DMS53 (cell line): ENCODE results near the gene MSH3.
"Not testable (repeated sequence)": the region's sequence is repeated elsewhere in the genome, so short reads cannot be mapped to it uniquely, and the experiment has no call there.

ENCODE experiments used
- DNase-seq: peaks from one replicate; lab custom pipeline; 2025; lab: John Stamatoyannopoulos, UW

Gene MSH3

GRCh38 chr5:80797428-80798024, 143.1 kb downstream of the MSH3 start:
- DNase-seq: no peak

GRCh38 chr5:80798166-80798565, 143.7 kb downstream of the MSH3 start:
- no peak for DNase-seq

GRCh38 chr5:80798633-80799032, 144.2 kb downstream of the MSH3 start:
- DNase-seq: no peak

- DNase-seq: no peak
These were observed 144.6 kb downstream of the MSH3 start for GRCh38 chr5:80799041-80799440.

GRCh38 chr5:80799573-80799972, 145.1 kb downstream of the MSH3 start:
- no peak for DNase-seq

- no peak for DNase-seq
These were observed 149.9 kb downstream of the MSH3 start for GRCh38 chr5:80804332-80804731.

- DNase-seq: no peak
These were observed 150.6 kb downstream of the MSH3 start for GRCh38 chr5:80805038-80805437.

GRCh38 chr5:80806929-80807328, 152.5 kb downstream of the MSH3 start:
- DNase-seq: no peak

GRCh38 chr5:80809451-80809850, 155.0 kb downstream of the MSH3 start:
- DNase-seq: no peak

- no peak for DNase-seq
These were observed 156.0 kb downstream of the MSH3 start for GRCh38 chr5:80810425-80810824.

GRCh38 chr5:80816590-80816989, 162.1 kb downstream of the MSH3 start:
- no peak for DNase-seq

- no peak for DNase-seq
These were observed 166.2 kb downstream of the MSH3 start for GRCh38 chr5:80820685-80821084.

GRCh38 chr5:80822640-80823039, 168.2 kb downstream of the MSH3 start:
- no peak for DNase-seq

GRCh38 chr5:80824159-80824558, 169.7 kb downstream of the MSH3 start:
- DNase-seq: not testable (repeated sequence)

- DNase-seq: no peak
These were observed 171.5 kb downstream of the MSH3 start for GRCh38 chr5:80825786-80826460.

GRCh38 chr5:80834710-80835109, 180.3 kb downstream of the MSH3 start:
- no peak for DNase-seq

GRCh38 chr5:80835128-80835527, 180.7 kb downstream of the MSH3 start:
- no peak for DNase-seq

GRCh38 chr5:80837679-80838078, 183.2 kb downstream of the MSH3 start:
- DNase-seq: no peak

- not testable (repeated sequence) for DNase-seq
These were observed 186.8 kb downstream of the MSH3 start for GRCh38 chr5:80841026-80841797.

GRCh38 chr5:80846422-80846821, 192.0 kb downstream of the MSH3 start:
- DNase-seq: not testable (repeated sequence)

GRCh38 chr5:80850168-80850567, 195.7 kb downstream of the MSH3 start:
- DNase-seq: not testable (repeated sequence)

- no peak for DNase-seq
These were observed 198.1 kb downstream of the MSH3 start for GRCh38 chr5:80852331-80853245.
